GM12878 (cell line): ENCODE data around the gene MALSU1.

Source experiments
- ATF7 ChIP-seq: fragments of 450-650 bp; IDR thresholded peaks from 2 replicates; pipeline ENCODE4 v1.6.1; 2016; ENCODE audit warnings: low read depth, mild to moderate bottlenecking
- EP300 ChIP-seq, 2 experiments: fragments of 150-350 bp in 1 of 2; IDR thresholded peaks; 2 replicates each; pipeline ENCODE4 v1.6.1; 2011 to 2012; ENCODE audit warnings: low read depth in 2 of 2, low read length in 2 of 2, borderline replicate concordance in 1 of 2, improper control_type of control experiment in 1 of 2, inconsistent platforms in 1 of 2; ENCODE audit not compliant: control insufficient read depth in 1 of 2
- GABPA ChIP-seq: IDR thresholded peaks from 2 replicates; pipeline ENCODE4 v1.6.1; 2014; ENCODE audit warnings: antibody characterized with exemption, low read depth, mild to moderate bottlenecking, inconsistent platforms
- JUNB ChIP-seq: IDR thresholded peaks from 2 replicates; pipeline ENCODE4 v1.6.1; 2016; ENCODE audit warnings: antibody characterized with exemption, mild to moderate bottlenecking
- MXI1 ChIP-seq: fragments of 150-350 bp; IDR thresholded peaks from 2 replicates; pipeline ENCODE4 v1.6.1; 2011; ENCODE audit warnings: low read depth, mild to moderate bottlenecking, inconsistent platforms, low read length, improper control_type of control experiment
- RELA ChIP-seq: fragments of 450-650 bp; IDR thresholded peaks from 2 replicates; pipeline ENCODE4 v1.8.0; 2014; ENCODE audit warnings: borderline replicate concordance; ENCODE audit not compliant: partially characterized antibody
- SIN3A ChIP-seq: IDR thresholded peaks from 2 replicates; pipeline ENCODE4 v1.6.1; 2012; ENCODE audit warnings: low read depth, low read length, improper control_type of control experiment
- SMC3 ChIP-seq: IDR thresholded peaks from 2 replicates; pipeline ENCODE4 v1.6.1; 2011; ENCODE audit warnings: low read length, improper control_type of control experiment, borderline replicate concordance
- TF ChIP-seq, protein P1 (sequence below), 3 experiments: IDR thresholded peaks in 2 of 3; conservative IDR thresholded peaks in 1 of 3; 2 replicates each; pipeline ENCODE4 v1.5.1; 2011; ENCODE audit warnings: low read depth in 3 of 3, low read length in 3 of 3, mild to moderate bottlenecking in 3 of 3, control low read depth in 2 of 3, moderate library complexity in 2 of 3, inconsistent platforms in 1 of 3, mixed read lengths in 1 of 3; ENCODE audit not compliant: control insufficient read depth in 2 of 3, insufficient read depth in 1 of 3; ENCODE audit errors: extremely low read depth in 1 of 3
- TF ChIP-seq, protein P2 (sequence below): IDR thresholded peaks from 2 replicates; pipeline ENCODE4 v1.6.1; 2011; ENCODE audit warnings: low read depth, low read length, improper control_type of control experiment, borderline replicate concordance
- TF ChIP-seq, protein P3 (sequence below): fragments of 150-350 bp; IDR thresholded peaks from 2 replicates; pipeline ENCODE4 v1.6.1; 2016; ENCODE audit warnings: low read depth, low read length

DNA sequence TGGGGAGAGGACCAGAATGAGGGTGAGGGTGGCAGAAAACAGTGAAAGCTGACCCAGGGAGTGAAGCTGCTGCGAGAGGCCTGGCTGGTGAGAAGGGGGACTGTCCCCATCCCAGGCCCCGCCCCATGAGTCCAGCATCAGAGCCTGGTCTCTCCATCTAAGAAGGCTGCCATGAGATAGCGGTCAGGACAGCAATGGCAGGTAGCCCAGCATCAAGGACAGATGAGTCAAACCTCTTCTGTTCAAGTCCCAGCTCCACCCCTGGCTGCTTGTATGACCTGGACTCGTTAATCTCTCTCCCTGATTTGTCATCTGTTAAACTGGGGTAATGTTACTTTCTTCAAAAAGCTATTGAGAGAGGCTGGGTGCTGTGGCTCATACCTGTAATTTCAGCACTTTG is 30.4 kb upstream of the MALSU1 start:
- TF ChIP-seq SMC3 (no peak), MXI1 (no peak), ATF7 (no peak), GABPA (no peak), JUNB (no peak), RELA (no peak), EP300 (IDR thresholded peaks at IDR 0.05; ENCODE audit: borderline replicate concordance in 1 of 2, control insufficient read depth in 1 of 2, low read depth in 2 of 2, low read length in 2 of 2) (no peak), SIN3A (no peak)
- TF ChIP-seq, protein P1, sequence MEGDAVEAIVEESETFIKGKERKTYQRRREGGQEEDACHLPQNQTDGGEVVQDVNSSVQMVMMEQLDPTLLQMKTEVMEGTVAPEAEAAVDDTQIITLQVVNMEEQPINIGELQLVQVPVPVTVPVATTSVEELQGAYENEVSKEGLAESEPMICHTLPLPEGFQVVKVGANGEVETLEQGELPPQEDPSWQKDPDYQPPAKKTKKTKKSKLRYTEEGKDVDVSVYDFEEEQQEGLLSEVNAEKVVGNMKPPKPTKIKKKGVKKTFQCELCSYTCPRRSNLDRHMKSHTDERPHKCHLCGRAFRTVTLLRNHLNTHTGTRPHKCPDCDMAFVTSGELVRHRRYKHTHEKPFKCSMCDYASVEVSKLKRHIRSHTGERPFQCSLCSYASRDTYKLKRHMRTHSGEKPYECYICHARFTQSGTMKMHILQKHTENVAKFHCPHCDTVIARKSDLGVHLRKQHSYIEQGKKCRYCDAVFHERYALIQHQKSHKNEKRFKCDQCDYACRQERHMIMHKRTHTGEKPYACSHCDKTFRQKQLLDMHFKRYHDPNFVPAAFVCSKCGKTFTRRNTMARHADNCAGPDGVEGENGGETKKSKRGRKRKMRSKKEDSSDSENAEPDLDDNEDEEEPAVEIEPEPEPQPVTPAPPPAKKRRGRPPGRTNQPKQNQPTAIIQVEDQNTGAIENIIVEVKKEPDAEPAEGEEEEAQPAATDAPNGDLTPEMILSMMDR (IDR thresholded peaks at IDR 0.05 in 2 of 3, conservative IDR thresholded peaks at IDR 0.05 in 1 of 3; ENCODE audit: control insufficient read depth in 2 of 3, extremely low read depth in 1 of 3, insufficient read depth in 1 of 3, low read depth in 3 of 3, low read length in 3 of 3): no peak
- TF ChIP-seq, protein P2, sequence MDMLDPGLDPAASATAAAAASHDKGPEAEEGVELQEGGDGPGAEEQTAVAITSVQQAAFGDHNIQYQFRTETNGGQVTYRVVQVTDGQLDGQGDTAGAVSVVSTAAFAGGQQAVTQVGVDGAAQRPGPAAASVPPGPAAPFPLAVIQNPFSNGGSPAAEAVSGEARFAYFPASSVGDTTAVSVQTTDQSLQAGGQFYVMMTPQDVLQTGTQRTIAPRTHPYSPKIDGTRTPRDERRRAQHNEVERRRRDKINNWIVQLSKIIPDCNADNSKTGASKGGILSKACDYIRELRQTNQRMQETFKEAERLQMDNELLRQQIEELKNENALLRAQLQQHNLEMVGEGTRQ: no peak
- TF ChIP-seq, protein P3, sequence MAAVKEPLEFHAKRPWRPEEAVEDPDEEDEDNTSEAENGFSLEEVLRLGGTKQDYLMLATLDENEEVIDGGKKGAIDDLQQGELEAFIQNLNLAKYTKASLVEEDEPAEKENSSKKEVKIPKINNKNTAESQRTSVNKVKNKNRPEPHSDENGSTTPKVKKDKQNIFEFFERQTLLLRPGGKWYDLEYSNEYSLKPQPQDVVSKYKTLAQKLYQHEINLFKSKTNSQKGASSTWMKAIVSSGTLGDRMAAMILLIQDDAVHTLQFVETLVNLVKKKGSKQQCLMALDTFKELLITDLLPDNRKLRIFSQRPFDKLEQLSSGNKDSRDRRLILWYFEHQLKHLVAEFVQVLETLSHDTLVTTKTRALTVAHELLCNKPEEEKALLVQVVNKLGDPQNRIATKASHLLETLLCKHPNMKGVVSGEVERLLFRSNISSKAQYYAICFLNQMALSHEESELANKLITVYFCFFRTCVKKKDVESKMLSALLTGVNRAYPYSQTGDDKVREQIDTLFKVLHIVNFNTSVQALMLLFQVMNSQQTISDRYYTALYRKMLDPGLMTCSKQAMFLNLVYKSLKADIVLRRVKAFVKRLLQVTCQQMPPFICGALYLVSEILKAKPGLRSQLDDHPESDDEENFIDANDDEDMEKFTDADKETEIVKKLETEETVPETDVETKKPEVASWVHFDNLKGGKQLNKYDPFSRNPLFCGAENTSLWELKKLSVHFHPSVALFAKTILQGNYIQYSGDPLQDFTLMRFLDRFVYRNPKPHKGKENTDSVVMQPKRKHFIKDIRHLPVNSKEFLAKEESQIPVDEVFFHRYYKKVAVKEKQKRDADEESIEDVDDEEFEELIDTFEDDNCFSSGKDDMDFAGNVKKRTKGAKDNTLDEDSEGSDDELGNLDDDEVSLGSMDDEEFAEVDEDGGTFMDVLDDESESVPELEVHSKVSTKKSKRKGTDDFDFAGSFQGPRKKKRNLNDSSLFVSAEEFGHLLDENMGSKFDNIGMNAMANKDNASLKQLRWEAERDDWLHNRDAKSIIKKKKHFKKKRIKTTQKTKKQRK: no peak
